ENCODE data around the gene AAR2. TPM values are rescaled to one million over a fixed set of nuclear protein-coding genes. Genes with fewer than 3 reads are reported as not detected.
A peak's percentile ranks its signal among the peaks of the same experiment; 100 is the strongest.

AAR2 gene
- total RNA-seq, 1 donor from 2014 or later, result 27.7 TPM

- H3K27me3 Mint-ChIP-seq, result no peaks in the 10 kb centered on the region
- H3K36me3 Mint-ChIP-seq (ENCODE audit: insufficient read depth), result peaks cover 4% of the 10 kb centered on the region
- H3K9me3 Mint-ChIP-seq (ENCODE audit: low read depth), result no peaks in the 10 kb centered on the region
- H3K4me3 Mint-ChIP-seq (ENCODE audit: low read depth), result no peak overlapping the region
- no peak for DNase-seq (ENCODE audit: low spot score, unreplicated experiment)
- H3K27ac Mint-ChIP-seq, result no peak overlapping the region
- no peak for TF ChIP-seq CTCF (IDR thresholded peaks at IDR 0.05; ENCODE audit: unreplicated experiment)
- no peaks in the 10 kb centered on the region for H3K4me1 Mint-ChIP-seq (ENCODE audit: low read depth)
Observed at GRCh38 chr20:36205026-36205425, 31.3 kb upstream of the AAR2 start.

GRCh38 chr20:36206068-36206467 lies 30.2 kb upstream of the AAR2 start:
- Mint-ChIP-seq H3K27ac (peak overlapping the region; percentile 80), H3K9me3 (ENCODE audit: low read depth) (no peaks in the 10 kb centered on the region), H3K4me1 (ENCODE audit: low read depth) (no peaks in the 10 kb centered on the region), H3K36me3 (ENCODE audit: insufficient read depth) (peaks cover 4% of the 10 kb centered on the region), H3K27me3 (no peaks in the 10 kb centered on the region), H3K4me3 (ENCODE audit: low read depth) (no peak overlapping the region)
- DNase-seq (ENCODE audit: low spot score, unreplicated experiment), result no peak
- TF ChIP-seq CTCF (IDR thresholded peaks at IDR 0.05; ENCODE audit: unreplicated experiment), result no peak

GRCh38 chr20:36206641-36207040 lies 29.6 kb upstream of the AAR2 start:
- Mint-ChIP-seq H3K4me1 (ENCODE audit: low read depth) (no peaks in the 10 kb centered on the region), H3K9me3 (ENCODE audit: low read depth) (no peaks in the 10 kb centered on the region), H3K27ac (no peak overlapping the region), H3K36me3 (ENCODE audit: insufficient read depth) (peaks cover 4% of the 10 kb centered on the region), H3K27me3 (no peaks in the 10 kb centered on the region), H3K4me3 (ENCODE audit: low read depth) (no peak overlapping the region)
- TF ChIP-seq CTCF (IDR thresholded peaks at IDR 0.05; ENCODE audit: unreplicated experiment), result no peak
- no peak for DNase-seq (ENCODE audit: low spot score, unreplicated experiment)

- no peak for TF ChIP-seq CTCF (IDR thresholded peaks at IDR 0.05; ENCODE audit: unreplicated experiment)
- Mint-ChIP-seq H3K27me3 (no peaks in the 10 kb centered on the region), H3K36me3 (ENCODE audit: insufficient read depth) (peaks cover 4% of the 10 kb centered on the region), H3K4me1 (ENCODE audit: low read depth) (no peaks in the 10 kb centered on the region), H3K9me3 (ENCODE audit: low read depth) (no peaks in the 10 kb centered on the region), H3K4me3 (ENCODE audit: low read depth) (no peak overlapping the region), H3K27ac (no peak overlapping the region)
- no peak for DNase-seq (ENCODE audit: low spot score, unreplicated experiment)
Observed at GRCh38 chr20:36207602-36208001, 28.7 kb upstream of the AAR2 start.

GRCh38 chr20:36208257-36208656 lies 28.0 kb upstream of the AAR2 start:
- no peaks in the 10 kb centered on the region for H3K9me3 Mint-ChIP-seq (ENCODE audit: low read depth)
- H3K27ac Mint-ChIP-seq, result no peak overlapping the region
- no peaks in the 10 kb centered on the region for H3K4me1 Mint-ChIP-seq (ENCODE audit: low read depth)

More at GRCh38 chr20:36208257-36208656, 28.0 kb upstream of the AAR2 start:
- Mint-ChIP-seq H3K36me3 (ENCODE audit: insufficient read depth) (peaks cover 4% of the 10 kb centered on the region), H3K4me3 (ENCODE audit: low read depth) (no peak overlapping the region), H3K27me3 (no peaks in the 10 kb centered on the region)
- TF ChIP-seq CTCF (IDR thresholded peaks at IDR 0.05; ENCODE audit: unreplicated experiment), result no peak
- DNase-seq (ENCODE audit: low spot score, unreplicated experiment), result no peak
